GM18909 (cell line): Measurements from ENCODE around the gene GABRB1.

Experiments
- ATAC-seq: cut with Tn5 transposase; IDR thresholded peaks from one replicate; pipeline ENCODE4 v1.9.1; 2021; ENCODE audit warnings: mild to moderate bottlenecking; ENCODE audit not compliant: unreplicated experiment, poor library complexity

GABRB1 gene

DNA sequence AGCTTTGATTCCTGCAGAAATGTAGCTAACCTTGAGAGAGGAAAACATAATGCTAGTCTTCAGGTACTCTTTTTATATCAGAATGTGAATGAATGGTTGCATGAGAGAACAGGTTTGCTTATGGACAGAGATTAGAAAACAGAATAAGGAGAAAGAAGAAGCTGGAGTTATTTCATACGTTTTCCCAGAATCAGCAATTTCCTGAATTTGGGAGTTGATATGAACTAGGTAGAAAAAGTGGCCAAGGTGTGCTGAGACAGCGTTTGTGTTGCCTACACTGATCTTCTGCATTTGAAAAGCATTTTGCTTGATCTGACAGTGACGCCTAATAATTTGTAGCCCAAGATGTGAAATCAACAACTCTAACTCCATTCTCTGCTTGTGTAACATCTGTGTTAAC is 12.5 kb downstream of the GABRB1 start:
- ATAC-seq, result no peak

GRCh38 chr4:47045261-47045660 is 13.9 kb downstream of the GABRB1 start:
- no peak for ATAC-seq

DNA sequence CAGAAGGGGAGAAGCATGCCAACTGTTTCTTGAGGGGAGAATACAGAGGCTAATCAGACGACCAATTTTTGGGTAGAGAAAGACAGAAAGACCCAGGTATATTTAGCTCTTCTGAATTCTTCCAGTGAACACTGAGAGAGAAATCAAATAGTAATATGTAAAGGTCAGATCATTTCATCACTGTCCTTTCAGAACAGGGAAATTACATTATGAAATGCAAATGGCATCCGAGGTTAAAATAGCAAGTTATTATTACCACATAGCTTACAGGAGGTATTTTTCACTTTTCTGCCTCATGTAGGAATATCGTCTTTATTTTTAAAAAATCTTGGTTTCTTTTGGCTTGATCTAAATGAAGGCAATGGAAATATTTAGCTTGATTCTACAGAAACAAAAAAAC is 18.0 kb downstream of the GABRB1 start:
- ATAC-seq, result no peak

DNA sequence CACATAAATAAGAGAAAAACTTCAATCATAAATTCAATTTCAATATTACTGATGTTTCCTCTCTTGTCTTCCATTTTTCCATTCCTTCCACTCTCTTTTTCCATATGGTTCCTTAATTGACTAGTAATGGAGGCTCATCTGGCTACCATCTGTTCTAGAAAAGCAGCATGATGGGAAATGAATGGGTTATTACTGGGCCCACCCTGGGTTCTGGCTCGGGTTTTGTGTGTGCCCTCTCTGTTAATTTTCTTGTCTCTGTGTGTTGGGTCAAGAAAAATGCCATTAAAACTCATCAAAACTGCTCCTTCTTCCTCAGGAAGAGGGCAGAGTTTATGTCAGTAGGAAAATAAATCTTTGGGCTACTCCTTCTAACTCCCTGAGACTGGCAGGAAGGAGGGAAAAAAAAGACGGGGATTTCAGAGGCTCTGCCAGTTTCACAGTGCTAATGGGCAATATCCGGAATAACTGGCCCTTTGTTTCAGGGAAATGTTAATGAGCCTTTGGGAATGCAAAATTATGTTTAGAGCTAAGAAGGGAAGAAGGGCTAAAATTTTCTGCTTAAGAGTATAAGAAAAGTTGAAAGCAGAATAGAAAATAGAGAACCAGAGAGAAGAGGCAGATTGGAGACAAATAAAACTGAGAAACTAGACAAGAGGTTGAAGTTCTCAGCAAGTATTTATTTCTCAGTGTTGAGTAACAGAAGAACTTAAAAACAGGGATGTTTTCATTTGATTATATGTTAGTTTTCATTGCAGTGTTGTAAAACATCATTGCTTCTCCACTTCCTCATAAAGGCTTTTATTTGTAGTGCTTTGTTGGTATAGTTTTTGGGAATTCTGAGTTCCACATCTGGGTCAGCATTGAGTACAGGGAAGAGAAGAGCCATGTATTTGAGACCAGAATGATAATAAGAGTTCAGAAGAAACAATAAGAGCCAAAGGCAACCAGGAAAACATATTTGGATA is 19.7 kb downstream of the GABRB1 start:
- no peak for ATAC-seq

DNA sequence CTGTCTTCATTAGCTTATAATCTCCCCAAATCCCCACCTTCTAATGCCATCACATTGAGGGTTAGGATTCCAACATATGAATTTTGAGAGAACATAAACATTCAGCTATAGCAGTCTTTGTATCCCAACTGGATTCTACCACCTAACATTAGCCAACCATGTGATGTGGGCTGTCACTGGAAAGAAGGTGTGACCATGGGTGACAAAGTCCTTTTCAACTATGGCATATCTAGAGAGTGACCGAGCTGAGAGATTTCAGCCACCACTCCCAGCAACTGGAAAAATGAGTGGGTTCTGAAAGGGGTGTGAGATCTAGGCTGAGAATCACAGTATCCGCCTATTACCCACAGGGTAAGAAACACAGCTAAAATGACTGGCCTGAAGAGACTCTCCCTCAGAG is 22.1 kb downstream of the GABRB1 start:
- no peak for ATAC-seq

- no peak for ATAC-seq
Observed at GRCh38 chr4:47054130-47054529, 22.8 kb downstream of the GABRB1 start.

GRCh38 chr4:47057991-47058390 is 26.6 kb downstream of the GABRB1 start:
- ATAC-seq, result no peak

DNA sequence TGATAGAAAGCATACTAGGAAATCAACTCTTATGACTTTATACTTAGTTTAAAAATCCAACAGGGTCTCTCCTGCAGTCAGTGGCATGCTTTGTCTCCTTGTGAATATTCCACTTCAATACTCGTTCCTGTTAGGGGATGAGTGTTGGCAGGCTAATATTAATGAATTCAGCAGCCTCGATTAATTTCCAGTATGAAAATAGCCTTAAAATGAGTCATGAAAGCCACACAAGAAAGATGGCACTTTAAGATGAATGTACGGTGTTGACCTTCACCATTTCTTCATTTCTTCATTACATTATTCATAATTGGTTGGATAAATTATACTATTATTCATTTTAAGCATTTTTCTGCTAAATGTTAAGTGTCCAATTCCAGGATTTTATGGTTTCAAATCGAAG is 29.2 kb downstream of the GABRB1 start:
- no peak for ATAC-seq

- ATAC-seq, result no peak
Observed at GRCh38 chr4:47061435-47061834, 30.1 kb downstream of the GABRB1 start.

- no peak for ATAC-seq
Observed at GRCh38 chr4:47065051-47065481, 33.7 kb downstream of the GABRB1 start.

- no peak for ATAC-seq
Observed at GRCh38 chr4:47068986-47069385, 37.6 kb downstream of the GABRB1 start.

DNA sequence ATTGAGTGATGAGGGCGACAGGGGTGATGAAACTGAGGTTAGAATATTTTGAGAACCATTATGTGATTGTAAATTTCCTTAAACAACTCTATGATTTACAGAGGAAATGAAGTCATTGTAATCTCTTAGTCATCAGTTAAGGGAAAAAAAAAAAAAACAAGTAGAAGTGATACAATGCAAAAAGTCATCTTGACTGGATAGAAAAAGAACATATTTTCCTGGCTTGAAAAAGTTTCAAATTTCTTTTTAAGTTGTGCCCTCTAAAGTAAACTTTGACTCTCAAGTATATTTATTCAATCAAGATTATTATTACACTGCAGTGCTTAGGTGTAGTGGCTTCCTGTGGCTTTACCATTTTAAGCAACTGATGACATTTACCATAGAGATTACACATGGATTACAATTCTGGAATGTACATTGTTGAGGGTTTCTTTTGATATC is 40.6 kb downstream of the GABRB1 start:
- ATAC-seq, result no peak

- no peak for ATAC-seq
Observed at GRCh38 chr4:47073647-47074046, 42.3 kb downstream of the GABRB1 start.

GRCh38 chr4:47074816-47075215 is 43.4 kb downstream of the GABRB1 start:
- ATAC-seq, result no peak

GRCh38 chr4:47075262-47075661 is 43.9 kb downstream of the GABRB1 start:
- no peak for ATAC-seq

DNA sequence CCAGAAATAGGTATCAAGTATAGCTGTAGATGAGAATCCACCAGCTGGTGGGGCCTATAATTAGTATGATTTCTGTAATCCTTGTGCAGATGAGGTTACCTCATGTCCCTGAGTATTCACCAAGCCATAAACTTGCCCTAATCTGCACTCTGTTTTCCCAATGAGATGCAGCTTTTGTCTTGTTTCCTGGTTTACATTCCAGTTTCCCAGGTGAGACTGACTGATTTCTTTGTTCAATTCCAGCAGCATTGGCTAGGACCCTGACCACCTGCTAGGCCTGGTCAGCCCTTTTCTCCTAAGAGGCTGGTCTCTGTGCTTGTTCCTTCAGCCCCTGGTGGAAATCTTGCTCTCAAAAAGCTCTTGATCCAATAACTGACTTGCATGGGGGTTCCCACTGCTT is 44.6 kb downstream of the GABRB1 start:
- no peak for ATAC-seq

GRCh38 chr4:47084111-47084510 is 52.7 kb downstream of the GABRB1 start:
- no peak for ATAC-seq

DNA sequence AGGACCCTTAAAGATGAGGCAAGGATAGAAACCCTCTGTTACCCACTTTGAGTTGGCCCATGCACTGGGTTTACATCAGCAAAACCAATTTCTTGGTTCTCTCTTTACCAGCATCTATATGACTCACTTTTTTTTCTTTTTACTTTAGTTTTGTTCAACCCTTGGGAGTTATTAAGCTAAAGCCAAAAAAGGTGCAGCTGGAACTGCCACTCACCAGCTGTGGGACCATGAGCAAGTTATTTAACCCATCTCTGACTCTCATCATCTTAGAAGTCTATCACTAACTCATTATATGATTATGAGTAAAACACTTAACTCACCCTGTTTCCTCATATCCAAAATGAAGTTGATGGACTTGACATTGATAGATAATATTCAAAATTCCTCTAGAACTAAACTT is 53.4 kb downstream of the GABRB1 start:
- no peak for ATAC-seq

- ATAC-seq, result no peak
Observed at GRCh38 chr4:47088298-47088697, 56.9 kb downstream of the GABRB1 start.

GRCh38 chr4:47095884-47096283 is 64.5 kb downstream of the GABRB1 start:
- no peak for ATAC-seq

DNA sequence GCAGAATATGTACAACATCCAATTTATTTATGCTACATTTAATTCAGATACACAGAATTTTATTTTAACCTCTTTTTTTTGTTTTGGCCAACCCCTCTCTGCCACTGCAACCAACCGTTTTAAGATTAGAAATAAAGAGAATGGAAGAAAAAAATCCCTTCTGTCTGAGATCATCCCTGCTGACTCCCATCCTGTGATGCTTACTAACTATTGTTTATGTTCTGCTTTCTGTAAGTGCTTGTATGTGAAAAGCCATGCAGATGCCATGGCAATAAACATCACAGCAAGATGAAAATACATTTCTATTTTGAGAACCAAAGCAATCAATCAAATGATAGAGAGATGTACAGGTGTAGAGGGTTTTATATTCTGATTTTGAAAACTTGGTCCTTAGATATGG is 70.1 kb downstream of the GABRB1 start:
- ATAC-seq, result no peak

DNA sequence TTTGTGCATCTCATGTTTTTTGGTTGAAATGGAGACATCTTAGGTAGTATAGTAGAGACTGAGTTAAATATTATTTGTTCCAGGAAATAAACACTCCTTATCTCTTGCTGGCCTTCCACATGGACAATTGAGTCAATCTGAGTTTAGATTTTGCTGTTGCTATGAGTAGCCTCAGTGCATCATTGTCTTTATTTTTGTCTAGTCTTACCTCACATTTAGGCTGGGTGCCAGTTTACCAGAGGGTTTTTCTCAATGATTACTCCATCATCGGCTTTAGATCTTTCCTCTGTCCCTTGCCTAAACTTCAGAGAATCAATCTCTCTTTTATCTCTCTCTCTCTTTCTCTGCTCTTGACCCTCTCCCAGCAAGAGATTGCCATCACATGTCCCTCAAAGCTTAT is 73.6 kb downstream of the GABRB1 start:
- ATAC-seq, result no peak
